Peyer's patch (tissue), 4 donors: ENCODE data around the gene RAP1GAP.

Source experiments
- CTCF ChIP-seq, 6 experiments: fragments of 450-650 bp in 4 of 6; fragments of 200-600 bp in 2 of 6; sonication (generic) in 1 of 6; IDR thresholded peaks; one replicate each; pipeline ENCODE4 v1.5.1; 2017 to 2019; ENCODE audit warnings: antibody characterized with exemption in 6 of 6, mild to moderate bottlenecking in 3 of 6, moderate library complexity in 1 of 6
- POLR2A ChIP-seq, 2 donors: fragments of 450-650 bp; IDR thresholded peaks; one replicate each; pipeline ENCODE4 v1.5.1; 2017; ENCODE audit warnings: antibody characterized with exemption in 2 of 2, mild to moderate bottlenecking in 2 of 2, moderate library complexity in 2 of 2

DNA sequence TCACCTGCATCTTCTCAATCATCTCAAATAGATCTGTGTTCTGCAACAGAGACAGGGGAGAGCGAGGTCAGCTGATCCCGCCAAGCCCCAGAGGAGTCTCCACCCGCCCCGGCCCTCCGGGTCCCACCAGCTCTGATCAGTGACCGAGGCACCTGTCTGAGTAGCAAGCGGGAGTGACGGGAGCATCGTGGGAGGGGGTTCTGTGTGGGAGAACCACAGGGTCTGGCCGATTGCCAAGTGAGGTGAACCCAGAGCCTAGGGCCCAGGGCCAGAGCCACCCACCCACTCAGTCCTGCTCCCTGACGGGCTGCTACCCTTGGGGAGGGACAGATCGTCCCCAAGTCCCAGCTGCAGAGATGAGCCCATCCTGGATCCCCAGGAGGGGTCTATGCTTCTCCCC is 49.1 kb downstream of the RAP1GAP start:
- TF ChIP-seq CTCF (IDR thresholded peaks at IDR 0.05) = no peak
- TF ChIP-seq POLR2A (IDR thresholded peaks at IDR 0.05) = no peak
